ENCODE measurements around the gene ESPN.
A peak's percentile ranks its signal among the peaks of the same experiment; 100 is the strongest.
"Not testable (repeated sequence)": the region's sequence is repeated elsewhere in the genome, so short reads cannot be mapped to it uniquely, and the experiment has no call there.

ESPN gene

DNA sequence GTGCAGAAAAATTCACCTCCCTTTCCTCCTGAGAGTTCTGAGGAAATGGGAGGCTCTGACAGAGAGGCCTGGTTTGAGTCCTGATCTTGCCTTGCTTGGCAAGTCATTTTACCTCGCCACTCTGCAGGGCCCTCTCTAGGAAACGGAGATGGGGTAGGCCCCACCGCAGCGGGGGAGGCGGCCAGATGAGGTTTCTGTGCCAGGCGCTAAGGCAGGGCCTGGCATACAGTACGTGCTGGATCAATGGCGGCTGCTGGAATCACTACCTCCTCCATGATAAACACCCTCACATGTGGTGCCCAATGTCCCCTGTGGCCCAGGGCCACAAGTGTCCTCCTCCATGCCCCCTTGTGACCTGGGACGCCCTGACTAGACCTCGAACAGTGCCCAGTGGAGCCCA is 67.4 kb downstream of the ESPN start:
- peaks cover 0 to 34% (median 30%) of the 10 kb centered on the region in 4 experiments for H3K4me1 ChIP-seq (ENCODE audit: control extremely low read depth in 1 of 4, control insufficient read depth in 4 of 4, insufficient read depth in 4 of 4, low read length in 3 of 4)
- H3K9me3 ChIP-seq (ENCODE audit: control extremely low read depth in 1 of 5, control insufficient read depth in 4 of 5, insufficient read depth in 2 of 5, low read depth in 1 of 5, low read length in 4 of 5): no peaks in the 10 kb centered on the region
- WGBS (ENCODE audit: insufficient coverage): 83% methylated on average over 10 of the region's 10 CpGs
- no peak overlapping the region for H3K27ac ChIP-seq (ENCODE audit: insufficient read depth in 1 of 2, low read depth in 1 of 2, low read length in 2 of 2, poor library complexity in 1 of 2, severe bottlenecking in 2 of 2)
- ChIA-PET POLR2A (no interaction called here), CTCF (interaction anchor here (0.5 to 4.7 kb wide), 6 partner anchors 13 to 154 kb away, joined by 3 to 20 read pairs (median 5); no protein-coding TSS in a partner anchor)
- DNase-seq: peak in 2 of 3 donors; percentile 35 to 39
- H3K36me3 ChIP-seq (ENCODE audit: control insufficient read depth in 4 of 4, insufficient read depth in 4 of 4, low read length in 3 of 4): no peaks in the 10 kb centered on the region
- no peak overlapping the region for H3K4me3 ChIP-seq (ENCODE audit: control insufficient read depth in 1 of 7, extremely low read depth in 1 of 7, insufficient read depth in 4 of 7, low read depth in 2 of 7, low read length in 6 of 7)
- H3K27me3 ChIP-seq (replicated peaks in 2 of 5; ENCODE audit: control insufficient read depth in 4 of 5, insufficient read depth in 5 of 5, low read length in 4 of 5): peaks cover 0 to 20% (median 13%) of the 10 kb centered on the region in 5 experiments

- POLR2A ChIA-PET: interaction anchor here (0.8 kb wide), 1 partner anchor 1838 kb away, joined by 4 read pairs; no protein-coding TSS in a partner anchor
- DNase-seq; H3K4me3 ChIP-seq (ENCODE audit: control insufficient read depth in 1 of 7, extremely low read depth in 1 of 7, insufficient read depth in 4 of 7, low read depth in 2 of 7, low read length in 6 of 7); H3K27ac ChIP-seq (ENCODE audit: insufficient read depth in 1 of 2, low read depth in 1 of 2, low read length in 2 of 2, poor library complexity in 1 of 2, severe bottlenecking in 2 of 2); H3K9me3 ChIP-seq (ENCODE audit: control extremely low read depth in 1 of 5, control insufficient read depth in 4 of 5, insufficient read depth in 2 of 5, low read depth in 1 of 5, low read length in 4 of 5); H3K36me3 ChIP-seq (ENCODE audit: control insufficient read depth in 4 of 4, insufficient read depth in 4 of 4, low read length in 3 of 4): not testable (repeated sequence)
- Histone ChIP-seq H3K4me1 (ENCODE audit: control extremely low read depth in 1 of 4, control insufficient read depth in 4 of 4, insufficient read depth in 4 of 4, low read length in 3 of 4) (peaks cover 0 to 43% (median 36%) of the 10 kb centered on the region in 4 experiments), H3K27me3 (replicated peaks in 2 of 5; ENCODE audit: control insufficient read depth in 4 of 5, insufficient read depth in 5 of 5, low read length in 4 of 5) (peaks cover 0 to 32% (median 17%) of the 10 kb centered on the region in 5 experiments)
- CTCF ChIA-PET: interaction anchor here (1.3 to 4.7 kb wide), 2 partner anchors 15 to 60 kb away, joined by 3 to 20 read pairs; partner anchors contain the start of gene NOL9
- WGBS (ENCODE audit: insufficient coverage): 100% methylated on average over 2 of the region's 4 CpGs
Measured at GRCh38 chr1:6493834-6494223, 69.3 kb downstream of the ESPN start.

DNA sequence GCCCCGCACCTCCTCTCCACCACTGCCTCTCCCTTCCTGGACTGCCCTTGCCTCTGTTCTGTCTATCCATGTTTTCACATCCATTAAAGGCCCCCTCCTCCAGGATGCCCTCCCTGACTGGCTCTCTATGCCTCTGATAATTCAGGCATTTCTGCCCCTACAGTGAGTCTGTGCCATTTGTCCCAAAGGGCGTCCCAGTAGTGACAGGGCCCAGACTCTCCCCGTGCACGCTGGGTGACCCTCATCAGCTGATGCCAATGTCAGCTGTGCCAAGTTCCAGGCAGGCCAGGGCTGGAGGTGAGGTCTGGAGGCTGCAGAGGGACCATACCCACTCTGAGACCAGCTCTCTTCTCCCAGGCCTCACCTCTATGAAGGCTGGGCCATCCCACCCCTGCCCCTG is 70.1 kb downstream of the ESPN start:
- Histone ChIP-seq H3K27ac (ENCODE audit: insufficient read depth in 1 of 2, low read depth in 1 of 2, low read length in 2 of 2, poor library complexity in 1 of 2, severe bottlenecking in 2 of 2) (no peak overlapping the region), H3K36me3 (ENCODE audit: control insufficient read depth in 4 of 4, insufficient read depth in 4 of 4, low read length in 3 of 4) (no peaks in the 10 kb centered on the region), H3K27me3 (replicated peaks in 2 of 5; ENCODE audit: control insufficient read depth in 4 of 5, insufficient read depth in 5 of 5, low read length in 4 of 5) (peaks cover 0 to 39% (median 17%) of the 10 kb centered on the region in 5 experiments), H3K9me3 (ENCODE audit: control extremely low read depth in 1 of 5, control insufficient read depth in 4 of 5, insufficient read depth in 2 of 5, low read depth in 1 of 5, low read length in 4 of 5) (no peaks in the 10 kb centered on the region), H3K4me3 (ENCODE audit: control insufficient read depth in 1 of 7, extremely low read depth in 1 of 7, insufficient read depth in 4 of 7, low read depth in 2 of 7, low read length in 6 of 7) (no peak overlapping the region), H3K4me1 (ENCODE audit: control extremely low read depth in 1 of 4, control insufficient read depth in 4 of 4, insufficient read depth in 4 of 4, low read length in 3 of 4) (peaks cover 0 to 42% (median 36%) of the 10 kb centered on the region in 4 experiments)
- DNase-seq: no peak
- CTCF ChIA-PET: no interaction called here
- POLR2A ChIA-PET: interaction anchor here (0.6 kb wide), 1 partner anchor 34 kb away, joined by 3 read pairs; no protein-coding TSS in a partner anchor
- 93% methylated on average over 4 of the region's 4 CpGs for WGBS (ENCODE audit: insufficient coverage)

DNA sequence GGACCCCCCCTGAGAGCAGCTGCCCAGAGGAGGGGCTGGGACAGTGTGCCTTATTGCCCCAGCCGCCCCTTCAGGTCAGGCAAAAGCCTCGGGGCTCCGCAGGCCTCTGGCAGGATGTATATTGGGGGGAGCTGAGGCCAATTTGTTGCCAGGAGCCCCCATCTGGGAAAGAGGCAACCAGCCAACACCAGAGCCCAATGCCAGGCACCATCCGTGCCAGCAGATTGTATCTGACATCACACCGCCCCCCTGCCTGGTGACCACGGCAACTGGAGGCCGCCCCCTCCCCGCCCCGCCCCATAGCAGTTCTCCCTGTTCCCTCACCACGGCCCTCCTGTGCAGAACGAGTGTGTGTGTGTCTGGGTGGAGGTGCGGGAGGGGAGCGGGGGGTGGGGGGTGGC is 70.5 kb downstream of the ESPN start:
- peak; percentile 30 to 72 (median 58) for DNase-seq
- POLR2A ChIA-PET: interaction anchor here (0.6 kb wide), 2 partner anchors 12 to 35 kb away, joined by 3 read pairs; no protein-coding TSS in a partner anchor
- Histone ChIP-seq H3K27me3 (replicated peaks in 2 of 5; ENCODE audit: control insufficient read depth in 4 of 5, insufficient read depth in 5 of 5, low read length in 4 of 5) (peaks cover 0 to 39% (median 17%) of the 10 kb centered on the region in 5 experiments), H3K27ac (ENCODE audit: insufficient read depth in 1 of 2, low read depth in 1 of 2, low read length in 2 of 2, poor library complexity in 1 of 2, severe bottlenecking in 2 of 2) (no peak overlapping the region), H3K4me1 (ENCODE audit: control extremely low read depth in 1 of 4, control insufficient read depth in 4 of 4, insufficient read depth in 4 of 4, low read length in 3 of 4) (peaks cover 0 to 38% (median 33%) of the 10 kb centered on the region in 4 experiments), H3K36me3 (ENCODE audit: control insufficient read depth in 4 of 4, insufficient read depth in 4 of 4, low read length in 3 of 4) (no peaks in the 10 kb centered on the region), H3K9me3 (ENCODE audit: control extremely low read depth in 1 of 5, control insufficient read depth in 4 of 5, insufficient read depth in 2 of 5, low read depth in 1 of 5, low read length in 4 of 5) (no peaks in the 10 kb centered on the region), H3K4me3 (ENCODE audit: control insufficient read depth in 1 of 7, extremely low read depth in 1 of 7, insufficient read depth in 4 of 7, low read depth in 2 of 7, low read length in 6 of 7) (no peak overlapping the region)
- CTCF ChIA-PET: interaction anchor here (1.2 to 1.9 kb wide), 2 partner anchors 10 to 27 kb away, joined by 3 to 5 read pairs; no protein-coding TSS in a partner anchor
- WGBS (ENCODE audit: insufficient coverage): 52% methylated on average over 3 of the region's 13 CpGs

DNA sequence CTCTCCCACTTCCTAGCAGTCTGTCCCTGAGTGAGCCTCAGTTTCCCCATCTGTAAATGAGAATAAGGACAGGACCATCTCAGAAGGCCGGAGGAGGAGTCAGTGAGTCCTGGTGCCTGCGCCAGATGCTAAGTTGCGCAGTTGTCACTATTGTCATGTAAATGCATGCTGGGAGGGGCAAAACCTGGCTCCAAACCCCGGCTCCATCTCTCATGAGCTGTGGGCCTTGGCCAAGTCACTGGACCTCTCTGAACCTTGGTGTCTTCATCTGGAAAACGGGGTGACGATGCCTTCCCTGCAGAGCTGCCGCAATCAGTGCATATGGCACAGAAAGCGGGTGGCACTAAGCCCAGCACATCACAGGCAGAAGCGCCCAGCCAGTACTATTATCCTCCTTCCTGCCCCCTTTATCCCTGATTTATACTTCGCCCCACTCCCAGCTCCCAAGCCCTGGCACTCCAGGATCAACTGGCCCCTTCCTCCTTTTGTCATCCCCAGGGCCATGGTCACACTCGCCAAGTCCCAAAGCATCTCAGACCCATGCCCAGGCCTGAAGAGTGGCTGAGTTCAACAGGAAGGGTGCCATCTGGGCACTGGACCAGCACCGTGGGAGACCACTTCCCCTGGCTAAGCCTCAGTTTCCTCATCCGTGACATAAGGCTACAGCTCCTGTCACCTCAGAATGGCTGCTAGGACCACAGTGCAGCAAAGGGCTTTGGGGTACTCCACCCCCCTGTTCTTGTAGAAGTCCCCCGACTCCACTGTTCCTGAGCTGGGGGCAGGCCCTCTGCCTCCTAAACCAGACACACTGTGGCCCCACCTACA is 71.2 kb downstream of the ESPN start:
- Histone ChIP-seq H3K4me3 (ENCODE audit: control insufficient read depth in 1 of 7, extremely low read depth in 1 of 7, insufficient read depth in 4 of 7, low read depth in 2 of 7, low read length in 6 of 7) (no peak overlapping the region), H3K27ac (ENCODE audit: insufficient read depth in 1 of 2, low read depth in 1 of 2, low read length in 2 of 2, poor library complexity in 1 of 2, severe bottlenecking in 2 of 2) (no peak overlapping the region), H3K4me1 (ENCODE audit: control extremely low read depth in 1 of 4, control insufficient read depth in 4 of 4, insufficient read depth in 4 of 4, low read length in 3 of 4) (peaks cover 0 to 34% (median 27%) of the 10 kb centered on the region in 4 experiments), H3K27me3 (replicated peaks in 2 of 5; ENCODE audit: control insufficient read depth in 4 of 5, insufficient read depth in 5 of 5, low read length in 4 of 5) (peaks cover 0 to 39% (median 17%) of the 10 kb centered on the region in 5 experiments), H3K36me3 (ENCODE audit: control insufficient read depth in 4 of 4, insufficient read depth in 4 of 4, low read length in 3 of 4) (no peaks in the 10 kb centered on the region), H3K9me3 (ENCODE audit: control extremely low read depth in 1 of 5, control insufficient read depth in 4 of 5, insufficient read depth in 2 of 5, low read depth in 1 of 5, low read length in 4 of 5) (no peaks in the 10 kb centered on the region)
- no peak for DNase-seq
- WGBS (ENCODE audit: insufficient coverage): 81% methylated on average over 13 of the region's 14 CpGs
- ChIA-PET CTCF (interaction anchor here (1.2 to 1.9 kb wide), 3 partner anchors 9 to 27 kb away, joined by 3 to 5 read pairs (median 4); no protein-coding TSS in a partner anchor), POLR2A (interaction anchor here (0.6 kb wide), 1 partner anchor 11 kb away, joined by 3 read pairs; no protein-coding TSS in a partner anchor)

DNA sequence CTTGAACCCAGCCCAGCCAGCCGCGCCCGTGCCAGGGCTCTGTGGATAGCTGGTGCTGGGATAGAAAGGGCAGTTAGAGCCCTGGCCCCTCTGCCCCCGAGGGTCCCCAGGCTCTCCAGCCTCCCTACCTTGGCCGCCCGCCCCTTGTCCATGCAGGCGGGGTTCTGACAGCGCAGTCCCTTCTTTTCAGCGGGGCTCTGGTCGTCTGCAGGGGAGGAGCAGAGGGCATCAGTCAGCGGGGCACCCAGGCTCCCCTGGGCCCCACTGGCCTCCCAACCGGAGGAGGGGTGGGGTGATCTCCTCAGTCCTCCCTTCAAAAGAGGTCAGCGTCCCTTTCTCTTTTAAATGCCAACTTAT is 71.8 kb downstream of the ESPN start:
- H3K4me1 ChIP-seq (ENCODE audit: control extremely low read depth in 1 of 4, control insufficient read depth in 4 of 4, insufficient read depth in 4 of 4, low read length in 3 of 4): peaks cover 0 to 30% (median 21%) of the 10 kb centered on the region in 4 experiments
- peaks cover 0 to 39% (median 17%) of the 10 kb centered on the region in 5 experiments for H3K27me3 ChIP-seq (replicated peaks in 2 of 5; ENCODE audit: control insufficient read depth in 4 of 5, insufficient read depth in 5 of 5, low read length in 4 of 5)
- CTCF ChIA-PET: interaction anchor here (1.2 to 1.9 kb wide), 3 partner anchors 9 to 28 kb away, joined by 3 to 5 read pairs (median 4); no protein-coding TSS in a partner anchor
- POLR2A ChIA-PET: no interaction called here
- H3K27ac ChIP-seq (ENCODE audit: insufficient read depth in 1 of 2, low read depth in 1 of 2, low read length in 2 of 2, poor library complexity in 1 of 2, severe bottlenecking in 2 of 2): no peak overlapping the region
- no peak overlapping the region for H3K4me3 ChIP-seq (ENCODE audit: control insufficient read depth in 1 of 7, extremely low read depth in 1 of 7, insufficient read depth in 4 of 7, low read depth in 2 of 7, low read length in 6 of 7)
- H3K36me3 ChIP-seq (ENCODE audit: control insufficient read depth in 4 of 4, insufficient read depth in 4 of 4, low read length in 3 of 4): no peaks in the 10 kb centered on the region
- H3K9me3 ChIP-seq (ENCODE audit: control extremely low read depth in 1 of 5, control insufficient read depth in 4 of 5, insufficient read depth in 2 of 5, low read depth in 1 of 5, low read length in 4 of 5): no peaks in the 10 kb centered on the region
- DNase-seq: no peak
- 15% methylated on average over 8 of the region's 13 CpGs for WGBS (ENCODE audit: insufficient coverage)

DNA sequence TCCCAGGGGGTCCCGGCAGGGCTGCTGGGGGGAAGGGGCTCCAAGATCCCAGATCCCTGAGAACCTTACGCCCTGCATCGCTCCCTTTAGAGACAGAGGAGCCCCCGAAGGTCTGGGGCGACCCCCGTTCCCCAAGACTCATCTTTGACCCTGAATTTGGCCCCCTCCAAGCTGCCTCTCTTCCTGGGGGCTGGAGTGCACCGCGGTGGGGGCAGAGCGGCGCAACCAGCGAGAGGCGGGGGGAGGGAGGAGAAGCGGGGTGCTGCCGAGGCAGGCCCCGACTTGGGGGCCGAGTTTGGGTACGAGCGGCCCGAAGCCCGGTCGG is 72.3 kb downstream of the ESPN start:
- Histone ChIP-seq H3K4me1 (ENCODE audit: control extremely low read depth in 1 of 4, control insufficient read depth in 4 of 4, insufficient read depth in 4 of 4, low read length in 3 of 4) (peaks cover 0 to 25% (median 20%) of the 10 kb centered on the region in 4 experiments), H3K9me3 (ENCODE audit: control extremely low read depth in 1 of 5, control insufficient read depth in 4 of 5, insufficient read depth in 2 of 5, low read depth in 1 of 5, low read length in 4 of 5) (no peaks in the 10 kb centered on the region), H3K27ac (ENCODE audit: insufficient read depth in 1 of 2, low read depth in 1 of 2, low read length in 2 of 2, poor library complexity in 1 of 2, severe bottlenecking in 2 of 2) (no peak overlapping the region), H3K4me3 (ENCODE audit: control insufficient read depth in 1 of 7, extremely low read depth in 1 of 7, insufficient read depth in 4 of 7, low read depth in 2 of 7, low read length in 6 of 7) (peak overlapping the region in 4 of 7 experiments; percentile 23 to 51 (median 34)), H3K27me3 (replicated peaks in 2 of 5; ENCODE audit: control insufficient read depth in 4 of 5, insufficient read depth in 5 of 5, low read length in 4 of 5) (peaks cover 0 to 39% (median 17%) of the 10 kb centered on the region in 5 experiments), H3K36me3 (ENCODE audit: control insufficient read depth in 4 of 4, insufficient read depth in 4 of 4, low read length in 3 of 4) (no peaks in the 10 kb centered on the region)
- no peak for DNase-seq
- 7% methylated on average over 16 of the region's 21 CpGs for WGBS (ENCODE audit: insufficient coverage)
- ChIA-PET CTCF (interaction anchor here (1.9 kb wide), 1 partner anchor 8 kb away, joined by 5 read pairs; no protein-coding TSS in a partner anchor), POLR2A (no interaction called here)

Data from common myeloid progenitor, CD34-positive (primary cell).